CD8-positive, alpha-beta memory T cell (primary cell): ENCODE results near the gene ZNF653. TPM values are rescaled to one million over a fixed set of nuclear protein-coding genes. Genes with fewer than 3 reads are reported as not detected.

Experiments
- CTCF ChIA-PET: fragments of 350-600 bp; sonication (Branson Sonifier 250); formaldehyde crosslinking; loops from one replicate; lab custom pipeline; 2021; ENCODE audit warnings: antibody characterized with exemption; lab: Charles Lee
- POLR2A ChIA-PET: fragments of 350-600 bp; sonication (Branson Sonifier 250); formaldehyde crosslinking; loops from one replicate; lab custom pipeline; 2021; ENCODE audit warnings: antibody characterized with exemption; lab: Charles Lee
- DNase-seq, 5 donors: peaks; one replicate each; pipeline versions ENCODE4 v3.0.0 to v3.0.0-alpha.2; 2020 to 2022; ENCODE audit warnings: mixed read lengths in 1 of 5
- H3K27ac ChIP-seq: one replicate; pipeline ENCODE4 v1.7.0; 2013; ENCODE audit warnings: low read depth, mild to moderate bottlenecking, low read length, moderate library complexity
- H3K27me3 ChIP-seq: 2 replicates; pipeline ENCODE4 v1.7.0; 2013; ENCODE audit warnings: low read length, mild to moderate bottlenecking; ENCODE audit not compliant: insufficient read depth, poor library complexity, severe bottlenecking
- H3K36me3 ChIP-seq: 2 replicates; pipeline ENCODE4 v1.7.0; 2013; ENCODE audit warnings: mild to moderate bottlenecking, low read length, moderate library complexity; ENCODE audit not compliant: insufficient read depth
- H3K4me1 ChIP-seq: 2 replicates; pipeline ENCODE4 v1.7.0; 2013; ENCODE audit warnings: mild to moderate bottlenecking, low read length, moderate library complexity; ENCODE audit not compliant: insufficient read depth
- H3K4me3 ChIP-seq: 2 replicates; pipeline ENCODE4 v1.7.0; 2013; ENCODE audit warnings: mild to moderate bottlenecking, low read length
- H3K9me3 ChIP-seq: 2 replicates; pipeline ENCODE4 v1.7.0; 2013; ENCODE audit warnings: mild to moderate bottlenecking, low read length
- H3K27ac Mint-ChIP-seq, 8 donors: one replicate each; pipeline ENCODE4 v1.8.0; 2020 to 2021; ENCODE audit warnings: mixed read lengths in 8 of 8, mild to moderate bottlenecking in 6 of 8, inconsistent platforms in 3 of 8, moderate library complexity in 3 of 8
- H3K27me3 Mint-ChIP-seq, 2 donors: one replicate each; pipeline ENCODE4 v1.8.0; 2020 to 2021; ENCODE audit warnings: mixed read lengths in 2 of 2, mild to moderate bottlenecking in 1 of 2, moderate library complexity in 1 of 2
- H3K36me3 Mint-ChIP-seq, 3 donors: one replicate each; pipeline ENCODE4 v1.8.0; 2020 to 2021; ENCODE audit warnings: mixed read lengths in 3 of 3, inconsistent platforms in 1 of 3, mild to moderate bottlenecking in 1 of 3
- H3K4me1 Mint-ChIP-seq, 3 donors: one replicate each; pipeline ENCODE4 v1.8.0; 2020 to 2021; ENCODE audit warnings: mixed read lengths in 3 of 3, inconsistent platforms in 1 of 3, mild to moderate bottlenecking in 1 of 3
- H3K4me3 Mint-ChIP-seq, 7 donors: one replicate each; pipeline ENCODE4 v1.8.0; 2020 to 2021; ENCODE audit warnings: mixed read lengths in 7 of 7, mild to moderate bottlenecking in 6 of 7, moderate library complexity in 4 of 7, inconsistent platforms in 2 of 7
- H3K9me3 Mint-ChIP-seq, 5 donors: one replicate each; pipeline ENCODE4 v1.8.0; 2020 to 2022; ENCODE audit warnings: mixed read lengths in 5 of 5, mild to moderate bottlenecking in 3 of 5, moderate library complexity in 2 of 5, inconsistent platforms in 1 of 5
- polyA plus RNA-seq: library from polyadenylated mRNA; unstranded; fragments of 300-500 nt; fragmentation: Illumina TruSeq; gene quantifications from one replicate; pipeline ENCODE4 v1.2.3, GENCODE V29; 2021
- total RNA-seq, 2 experiments: library from RNA; stranded (reverse); gene quantifications; one replicate each; pipeline ENCODE4 v1.2.3, GENCODE V29; 2021

ZNF653 gene
- total and polyA plus RNA-seq, 3 experiments from 2014 or later: 5.1 to 13.3 (median 12.6) TPM

GRCh38 chr19:11547929-11548700 is 42.5 kb upstream of the ZNF653 start:
- POLR2A ChIA-PET: no interaction called here
- H3K9me3 Mint-ChIP-seq: no peaks in the 10 kb centered on the region
- H3K4me3 Mint-ChIP-seq: no peak overlapping the region
- Histone ChIP-seq H3K9me3 (no peaks in the 10 kb centered on the region), H3K4me3 (no peak overlapping the region), H3K27me3 (no peaks in the 10 kb centered on the region), H3K4me1 (no peaks in the 10 kb centered on the region), H3K27ac (no peak overlapping the region), H3K36me3 (no peaks in the 10 kb centered on the region)
- CTCF ChIA-PET: no interaction called here
- H3K27ac Mint-ChIP-seq: no peak overlapping the region
- H3K36me3 Mint-ChIP-seq: peaks cover 0 to 12% (median 0%) of the 10 kb centered on the region in 3 donors
- DNase-seq: no peak
- peaks cover 5% of the 10 kb centered on the region in 2 donors for H3K27me3 Mint-ChIP-seq
- no peaks in the 10 kb centered on the region for H3K4me1 Mint-ChIP-seq

- Histone ChIP-seq H3K27me3 (peaks cover 5% of the 10 kb centered on the region), H3K9me3 (no peaks in the 10 kb centered on the region), H3K36me3 (no peaks in the 10 kb centered on the region), H3K27ac (no peak overlapping the region), H3K4me3 (no peak overlapping the region), H3K4me1 (peaks cover 5% of the 10 kb centered on the region)
- ChIA-PET CTCF (no interaction called here), POLR2A (no interaction called here)
- Mint-ChIP-seq H3K36me3 (no peaks in the 10 kb centered on the region), H3K4me3 (no peak overlapping the region), H3K27ac (no peak overlapping the region), H3K4me1 (peaks cover 4 to 7% (median 4%) of the 10 kb centered on the region in 3 donors), H3K9me3 (no peaks in the 10 kb centered on the region), H3K27me3 (peaks cover 20 to 25% of the 10 kb centered on the region in 2 donors)
- DNase-seq: no peak
Observed at GRCh38 chr19:11541238-11541637, 35.6 kb upstream of the ZNF653 start.

GRCh38 chr19:11540645-11541044 is 35.0 kb upstream of the ZNF653 start:
- no peak overlapping the region for H3K27ac ChIP-seq
- no peaks in the 10 kb centered on the region for H3K9me3 Mint-ChIP-seq
- no peak overlapping the region for H3K4me3 ChIP-seq
- peaks cover 11% of the 10 kb centered on the region for H3K4me1 ChIP-seq
- peaks cover 5% of the 10 kb centered on the region for H3K27me3 ChIP-seq
- POLR2A ChIA-PET: no interaction called here
- no peaks in the 10 kb centered on the region for H3K9me3 ChIP-seq
- H3K36me3 ChIP-seq: no peaks in the 10 kb centered on the region
- no peak overlapping the region for H3K4me3 Mint-ChIP-seq
- CTCF ChIA-PET: no interaction called here
- H3K27me3 Mint-ChIP-seq: peaks cover 20 to 25% of the 10 kb centered on the region in 2 donors
- H3K36me3 Mint-ChIP-seq: no peaks in the 10 kb centered on the region
- H3K4me1 Mint-ChIP-seq: peaks cover 6 to 9% (median 7%) of the 10 kb centered on the region in 3 donors
- no peak for DNase-seq
- H3K27ac Mint-ChIP-seq: no peak overlapping the region

GRCh38 chr19:11539495-11540365 is 34.1 kb upstream of the ZNF653 start:
- DNase-seq: no peak
- peaks cover 16 to 25% of the 10 kb centered on the region in 2 donors for H3K27me3 Mint-ChIP-seq
- no peaks in the 10 kb centered on the region for H3K36me3 ChIP-seq
- no peak overlapping the region for H3K27ac Mint-ChIP-seq
- ChIA-PET CTCF (no interaction called here), POLR2A (no interaction called here)
- H3K27ac ChIP-seq: peak overlapping the region; percentile 57
- H3K4me3 ChIP-seq: no peak overlapping the region
- no peaks in the 10 kb centered on the region for H3K36me3 Mint-ChIP-seq
- H3K4me1 Mint-ChIP-seq: peaks cover 10 to 16% (median 10%) of the 10 kb centered on the region in 3 donors
- no peak overlapping the region for H3K4me3 Mint-ChIP-seq
- peaks cover 14% of the 10 kb centered on the region for H3K4me1 ChIP-seq
- no peaks in the 10 kb centered on the region for H3K9me3 Mint-ChIP-seq
- no peaks in the 10 kb centered on the region for H3K9me3 ChIP-seq
- H3K27me3 ChIP-seq: peaks cover 5% of the 10 kb centered on the region

GRCh38 chr19:11538232-11539036 is 32.8 kb upstream of the ZNF653 start, which contains the start of gene CNN1:
TSS of gene CNN1 (plus strand) at chr19:11538851. CDS start at chr19:11538928, 77 bp downstream.
- H3K4me3 Mint-ChIP-seq: no peak within 1 kb of the TSS
- peaks cover 5% of the 10 kb centered on the region for H3K27me3 ChIP-seq
- H3K27me3 Mint-ChIP-seq: peaks cover 16 to 19% of the 10 kb centered on the region in 2 donors
- CTCF ChIA-PET: no interaction called here
- H3K4me1 ChIP-seq: peaks cover 14% of the 10 kb centered on the region
- H3K4me1 Mint-ChIP-seq: peaks cover 10 to 16% (median 14%) of the 10 kb centered on the region in 3 donors
- no peaks in the 10 kb centered on the region for H3K36me3 ChIP-seq
- no peak within 1 kb of the TSS for H3K4me3 ChIP-seq
- DNase-seq: no peak
- H3K9me3 Mint-ChIP-seq: no peaks in the 10 kb centered on the region
- POLR2A ChIA-PET: interaction anchor here (0.7 kb wide), 1 partner anchor 21 kb away, joined by 3 read pairs; the partner anchor contains the start of gene ELOF1
- H3K9me3 ChIP-seq: no peaks in the 10 kb centered on the region
- peak within 1 kb of the TSS in 3 of 8 donors; percentile 5 to 47 (median 14) for H3K27ac Mint-ChIP-seq
- H3K36me3 Mint-ChIP-seq: no peaks in the 10 kb centered on the region
- peak within 1 kb of the TSS; percentile 57 for H3K27ac ChIP-seq

GRCh38 chr19:11535792-11536595 is 30.4 kb upstream of the ZNF653 start:
- CTCF ChIA-PET: interaction anchor here (0.7 to 1.9 kb wide), 13 partner anchors 8 to 154 kb away, joined by 3 to 14 read pairs (median 5); partner anchors contain the start of gene ELOF1

More at GRCh38 chr19:11535792-11536595, 30.4 kb upstream of the ZNF653 start:
- no peaks in the 10 kb centered on the region for H3K36me3 Mint-ChIP-seq
- H3K4me1 Mint-ChIP-seq: peaks cover 10 to 16% (median 14%) of the 10 kb centered on the region in 3 donors
- H3K27ac Mint-ChIP-seq: peak overlapping the region; percentile 66 to 91 (median 81)
- POLR2A ChIA-PET: interaction anchor here (0.7 to 0.9 kb wide), 2 partner anchors 23 to 35 kb away, joined by 3 to 5 read pairs; partner anchors contain the start of gene ELOF1
- Histone ChIP-seq H3K9me3 (no peaks in the 10 kb centered on the region), H3K4me3 (peak overlapping the region; percentile 49), H3K27me3 (peaks cover 5% of the 10 kb centered on the region), H3K4me1 (peaks cover 14% of the 10 kb centered on the region), H3K36me3 (no peaks in the 10 kb centered on the region), H3K27ac (peak overlapping the region; percentile 67)
- H3K9me3 Mint-ChIP-seq: no peaks in the 10 kb centered on the region
- peaks cover 11 to 12% of the 10 kb centered on the region in 2 donors for H3K27me3 Mint-ChIP-seq
- peak; percentile 73 to 86 (median 83) for DNase-seq
- H3K4me3 Mint-ChIP-seq: peak overlapping the region; percentile 53 to 81 (median 70)
